ENCODE results near the gene TNFAIP3.

DNA sequence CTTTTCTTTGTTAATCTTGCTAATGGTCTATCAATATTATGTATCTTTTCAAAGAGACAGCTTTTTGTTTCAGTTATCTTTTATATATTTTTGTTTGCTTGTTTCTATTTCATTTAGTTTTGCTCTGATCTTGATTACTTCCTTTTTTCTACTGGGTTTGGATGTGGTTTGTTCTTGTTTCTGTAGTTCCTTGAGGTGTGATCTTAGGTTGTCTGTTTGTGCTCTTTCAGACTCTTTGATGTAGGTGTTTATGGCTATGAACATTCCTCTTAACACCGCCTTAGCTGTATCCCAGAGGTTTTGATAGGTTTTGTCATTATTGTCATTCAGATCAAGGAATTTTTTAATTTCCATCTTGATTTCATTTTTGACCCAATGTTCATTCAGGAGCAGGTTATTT lies 26.8 kb upstream of the TNFAIP3 start:
- TF ChIP-seq CTCF (IDR thresholded peaks at IDR 0.05; ENCODE audit: insufficient read depth, low read depth, low read length) = no peak
- no peak for TF ChIP-seq EZH2 (IDR thresholded peaks at IDR 0.05; ENCODE audit: insufficient read depth, low read length)

All from astrocyte (in vitro differentiated cells and primary cell).